ENCODE results near the gene MINDY1.

MINDY1 gene

DNA sequence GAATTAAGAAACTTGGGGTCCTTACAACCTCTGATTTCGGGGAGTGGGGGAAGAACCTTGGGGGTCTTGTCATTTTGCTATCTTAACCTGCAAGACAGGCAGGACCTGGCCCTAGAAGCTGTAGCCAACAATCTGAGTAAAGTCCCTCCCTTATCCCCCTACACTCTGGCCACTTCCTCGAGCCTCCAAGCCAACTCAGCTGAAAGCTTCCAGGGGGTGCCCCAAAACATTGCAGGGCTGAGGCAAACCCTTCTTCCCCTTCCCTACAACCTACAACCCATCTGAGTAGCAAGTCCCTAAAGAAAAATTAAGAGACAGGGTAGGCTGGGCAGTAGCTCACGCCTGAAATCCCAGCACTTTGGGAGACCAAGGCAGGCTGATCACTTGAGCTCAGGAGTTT is 37.1 kb downstream of the MINDY1 start:
- Histone ChIP-seq H3K27ac (ENCODE audit: low read depth, low read length) (no peak overlapping the region), H3K4me1 (ENCODE audit: control insufficient read depth in 5 of 5, insufficient read depth in 5 of 5, low read length in 5 of 5) (peaks cover 18 to 38% (median 38%) of the 10 kb centered on the region in 5 donors), H3K27me3 (ENCODE audit: control insufficient read depth in 5 of 5, insufficient read depth in 4 of 5, low read length in 5 of 5) (no peaks in the 10 kb centered on the region), H3K9me3 (ENCODE audit: control insufficient read depth in 5 of 5, low read length in 5 of 5) (no peaks in the 10 kb centered on the region), H3K36me3 (ENCODE audit: control insufficient read depth in 5 of 5, insufficient read depth in 5 of 5, low read length in 5 of 5) (peaks cover 8 to 46% (median 42%) of the 10 kb centered on the region in 5 donors), H3K9ac (ENCODE audit: low read length in 5 of 5) (no peak overlapping the region), H3K4me3 (ENCODE audit: low read depth in 1 of 5, low read length in 5 of 5) (no peak overlapping the region)

DNA sequence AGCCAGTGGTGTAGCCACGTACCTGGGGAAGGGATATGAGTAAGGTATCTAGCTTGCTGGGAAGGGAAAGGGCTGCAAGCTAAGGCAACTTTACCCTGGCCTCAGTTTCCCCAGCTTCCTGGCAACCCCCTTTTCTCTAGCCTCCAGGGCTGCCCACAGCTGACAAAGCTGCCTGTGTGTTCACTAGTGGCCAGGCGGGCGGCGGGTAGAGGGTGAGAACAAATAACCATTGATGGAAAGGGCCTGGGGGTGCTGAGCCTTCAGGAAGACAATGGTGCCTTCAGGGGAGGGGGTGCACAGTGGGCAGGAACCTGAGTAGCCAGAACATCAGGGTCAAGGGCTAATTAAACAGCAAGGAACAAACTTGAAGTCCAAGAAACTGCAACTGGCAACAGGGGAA is 38.2 kb downstream of the MINDY1 start:
- Histone ChIP-seq H3K4me3 (ENCODE audit: low read depth in 1 of 5, low read length in 5 of 5) (no peak overlapping the region), H3K4me1 (ENCODE audit: control insufficient read depth in 5 of 5, insufficient read depth in 5 of 5, low read length in 5 of 5) (peaks cover 18 to 39% (median 32%) of the 10 kb centered on the region in 5 donors)

GRCh38 chr1:150967936-150968335 is 38.8 kb downstream of the MINDY1 start:
- Histone ChIP-seq H3K4me3 (ENCODE audit: low read depth in 1 of 5, low read length in 5 of 5) (no peak overlapping the region), H3K36me3 (ENCODE audit: control insufficient read depth in 5 of 5, insufficient read depth in 5 of 5, low read length in 5 of 5) (peaks cover 8 to 63% (median 57%) of the 10 kb centered on the region in 5 donors), H3K4me1 (ENCODE audit: control insufficient read depth in 5 of 5, insufficient read depth in 5 of 5, low read length in 5 of 5) (peaks cover 13 to 33% (median 27%) of the 10 kb centered on the region in 5 donors), H3K27ac (ENCODE audit: low read depth, low read length) (no peak overlapping the region), H3K9me3 (ENCODE audit: control insufficient read depth in 5 of 5, low read length in 5 of 5) (no peaks in the 10 kb centered on the region), H3K9ac (ENCODE audit: low read length in 5 of 5) (no peak overlapping the region), H3K27me3 (ENCODE audit: control insufficient read depth in 5 of 5, insufficient read depth in 4 of 5, low read length in 5 of 5) (no peaks in the 10 kb centered on the region)

More for the DNA sequence above, 38.2 kb downstream of the MINDY1 start:
- Histone ChIP-seq H3K27me3 (ENCODE audit: control insufficient read depth in 5 of 5, insufficient read depth in 4 of 5, low read length in 5 of 5) (no peaks in the 10 kb centered on the region), H3K27ac (ENCODE audit: low read depth, low read length) (no peak overlapping the region), H3K36me3 (ENCODE audit: control insufficient read depth in 5 of 5, insufficient read depth in 5 of 5, low read length in 5 of 5) (peaks cover 8 to 57% (median 53%) of the 10 kb centered on the region in 5 donors), H3K9me3 (ENCODE audit: control insufficient read depth in 5 of 5, low read length in 5 of 5) (no peaks in the 10 kb centered on the region), H3K9ac (ENCODE audit: low read length in 5 of 5) (no peak overlapping the region)

- H3K36me3 ChIP-seq (ENCODE audit: control insufficient read depth in 5 of 5, insufficient read depth in 5 of 5, low read length in 5 of 5): peaks cover 18 to 77% (median 76%) of the 10 kb centered on the region in 5 donors
- H3K27me3 ChIP-seq (ENCODE audit: control insufficient read depth in 5 of 5, insufficient read depth in 4 of 5, low read length in 5 of 5): no peaks in the 10 kb centered on the region
- no peak overlapping the region for H3K4me3 ChIP-seq (ENCODE audit: low read depth in 1 of 5, low read length in 5 of 5)
- H3K9me3 ChIP-seq (ENCODE audit: control insufficient read depth in 5 of 5, low read length in 5 of 5): no peaks in the 10 kb centered on the region
- H3K9ac ChIP-seq (ENCODE audit: low read length in 5 of 5): no peak overlapping the region
- H3K27ac ChIP-seq (ENCODE audit: low read depth, low read length): no peak overlapping the region
- peaks cover 4 to 18% (median 8%) of the 10 kb centered on the region in 5 donors for H3K4me1 ChIP-seq (ENCODE audit: control insufficient read depth in 5 of 5, insufficient read depth in 5 of 5, low read length in 5 of 5)
Measured at GRCh38 chr1:150966011-150966410, 40.7 kb downstream of the MINDY1 start.

- no peaks in the 10 kb centered on the region for H3K27me3 ChIP-seq (ENCODE audit: control insufficient read depth in 5 of 5, insufficient read depth in 4 of 5, low read length in 5 of 5)
- H3K9ac ChIP-seq (ENCODE audit: low read length in 5 of 5): no peak overlapping the region
- no peak overlapping the region for H3K4me3 ChIP-seq (ENCODE audit: low read depth in 1 of 5, low read length in 5 of 5)
- H3K36me3 ChIP-seq (ENCODE audit: control insufficient read depth in 5 of 5, insufficient read depth in 5 of 5, low read length in 5 of 5): peaks cover 18 to 81% (median 80%) of the 10 kb centered on the region in 5 donors
- H3K27ac ChIP-seq (ENCODE audit: low read depth, low read length): no peak overlapping the region
- no peaks in the 10 kb centered on the region for H3K9me3 ChIP-seq (ENCODE audit: control insufficient read depth in 5 of 5, low read length in 5 of 5)
- peaks cover 0 to 14% (median 3%) of the 10 kb centered on the region in 5 donors for H3K4me1 ChIP-seq (ENCODE audit: control insufficient read depth in 5 of 5, insufficient read depth in 5 of 5, low read length in 5 of 5)
Measured at GRCh38 chr1:150965605-150966004, 41.1 kb downstream of the MINDY1 start.

GRCh38 chr1:150964164-150964489 is 42.6 kb downstream of the MINDY1 start:
- H3K4me3 ChIP-seq (ENCODE audit: low read depth in 1 of 5, low read length in 5 of 5): no peak overlapping the region
- H3K27me3 ChIP-seq (ENCODE audit: control insufficient read depth in 5 of 5, insufficient read depth in 4 of 5, low read length in 5 of 5): no peaks in the 10 kb centered on the region
- no peak overlapping the region for H3K9ac ChIP-seq (ENCODE audit: low read length in 5 of 5)
- no peak overlapping the region for H3K27ac ChIP-seq (ENCODE audit: low read depth, low read length)
- no peaks in the 10 kb centered on the region for H3K9me3 ChIP-seq (ENCODE audit: control insufficient read depth in 5 of 5, low read length in 5 of 5)
- H3K36me3 ChIP-seq (ENCODE audit: control insufficient read depth in 5 of 5, insufficient read depth in 5 of 5, low read length in 5 of 5): peaks cover 22 to 94% (median 89%) of the 10 kb centered on the region in 5 donors
- peaks cover 0 to 10% (median 0%) of the 10 kb centered on the region in 5 donors for H3K4me1 ChIP-seq (ENCODE audit: control insufficient read depth in 5 of 5, insufficient read depth in 5 of 5, low read length in 5 of 5)

DNA sequence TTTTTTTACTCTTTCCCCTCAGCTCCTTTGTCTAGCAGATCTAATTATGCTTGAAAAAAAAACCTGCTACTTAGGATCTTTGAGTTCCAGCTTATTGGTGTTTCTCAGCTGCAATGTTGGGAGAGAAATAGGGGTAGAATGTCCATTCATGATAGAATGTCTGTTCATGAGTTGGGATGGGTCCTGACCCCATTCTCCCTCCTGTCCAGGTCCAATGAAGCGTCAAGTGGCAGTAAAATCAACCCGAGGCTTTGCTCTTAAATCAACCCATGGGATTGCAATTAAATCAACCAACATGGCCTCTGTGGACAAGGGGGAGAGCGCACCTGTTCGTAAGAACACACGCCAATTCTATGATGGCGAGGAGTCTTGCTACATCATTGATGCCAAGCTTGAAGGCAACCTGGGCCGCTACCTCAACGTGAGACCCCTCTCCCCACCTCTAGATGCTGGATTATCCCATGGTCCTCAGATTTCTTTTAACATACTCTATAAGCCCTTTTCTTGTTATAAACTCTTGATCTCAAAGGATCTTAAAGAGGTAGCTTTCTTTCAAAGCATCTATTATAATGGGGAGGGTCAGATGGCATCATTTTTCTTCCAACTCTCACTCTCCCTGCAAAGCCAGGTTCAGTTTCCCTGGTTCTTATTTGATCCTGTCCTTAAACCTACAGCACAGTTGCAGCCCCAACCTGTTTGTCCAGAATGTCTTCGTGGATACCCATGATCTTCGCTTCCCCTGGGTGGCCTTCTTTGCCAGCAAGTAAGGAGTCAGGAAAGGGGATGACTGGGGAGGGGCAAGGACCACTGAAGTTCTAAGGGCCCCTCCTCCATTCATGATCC is 43.2 kb downstream of the MINDY1 start:
- no peaks in the 10 kb centered on the region for H3K9me3 ChIP-seq (ENCODE audit: control insufficient read depth in 5 of 5, low read length in 5 of 5)
- H3K4me1 ChIP-seq (ENCODE audit: control insufficient read depth in 5 of 5, insufficient read depth in 5 of 5, low read length in 5 of 5): peaks cover 0 to 10% (median 0%) of the 10 kb centered on the region in 5 donors
- no peak overlapping the region for H3K4me3 ChIP-seq (ENCODE audit: low read depth in 1 of 5, low read length in 5 of 5)
- peaks cover 25 to 95% (median 89%) of the 10 kb centered on the region in 5 donors for H3K36me3 ChIP-seq (ENCODE audit: control insufficient read depth in 5 of 5, insufficient read depth in 5 of 5, low read length in 5 of 5)
- no peak overlapping the region for H3K27ac ChIP-seq (ENCODE audit: low read depth, low read length)
- H3K27me3 ChIP-seq (ENCODE audit: control insufficient read depth in 5 of 5, insufficient read depth in 4 of 5, low read length in 5 of 5): no peaks in the 10 kb centered on the region
- no peak overlapping the region for H3K9ac ChIP-seq (ENCODE audit: low read length in 5 of 5)

GRCh38 chr1:150961756-150962155 is 44.9 kb downstream of the MINDY1 start:
- H3K4me1 ChIP-seq (ENCODE audit: control insufficient read depth in 5 of 5, insufficient read depth in 5 of 5, low read length in 5 of 5): peaks cover 0 to 10% (median 0%) of the 10 kb centered on the region in 5 donors
- H3K4me3 ChIP-seq (ENCODE audit: low read depth in 1 of 5, low read length in 5 of 5): no peak overlapping the region
- H3K36me3 ChIP-seq (ENCODE audit: control insufficient read depth in 5 of 5, insufficient read depth in 5 of 5, low read length in 5 of 5): peaks cover 28 to 92% (median 77%) of the 10 kb centered on the region in 5 donors
- no peaks in the 10 kb centered on the region for H3K27me3 ChIP-seq (ENCODE audit: control insufficient read depth in 5 of 5, insufficient read depth in 4 of 5, low read length in 5 of 5)
- H3K9me3 ChIP-seq (ENCODE audit: control insufficient read depth in 5 of 5, low read length in 5 of 5): no peaks in the 10 kb centered on the region
- H3K9ac ChIP-seq (ENCODE audit: low read length in 5 of 5): no peak overlapping the region
- no peak overlapping the region for H3K27ac ChIP-seq (ENCODE audit: low read depth, low read length)

DNA sequence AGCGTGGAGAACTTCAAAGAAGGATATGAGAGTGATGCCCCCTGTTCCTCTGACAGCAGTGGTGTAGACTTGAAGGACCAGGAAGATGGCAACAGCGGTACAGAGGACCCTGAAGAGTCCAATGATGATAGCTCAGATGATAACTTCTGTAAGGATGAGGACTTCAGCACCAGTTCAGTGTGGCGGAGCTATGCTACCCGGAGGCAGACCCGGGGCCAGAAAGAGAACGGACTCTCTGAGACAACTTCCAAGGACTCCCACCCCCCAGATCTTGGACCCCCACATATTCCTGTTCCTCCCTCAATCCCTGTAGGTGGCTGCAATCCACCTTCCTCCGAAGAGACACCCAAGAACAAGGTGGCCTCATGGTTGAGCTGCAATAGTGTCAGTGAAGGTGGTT is 46.1 kb downstream of the MINDY1 start:
- Histone ChIP-seq H3K9ac (ENCODE audit: low read length in 5 of 5) (no peak overlapping the region), H3K36me3 (ENCODE audit: control insufficient read depth in 5 of 5, insufficient read depth in 5 of 5, low read length in 5 of 5) (peaks cover 22 to 89% (median 67%) of the 10 kb centered on the region in 5 donors), H3K27ac (ENCODE audit: low read depth, low read length) (no peak overlapping the region)

GRCh38 chr1:150957666-150958065 is 49.0 kb downstream of the MINDY1 start:
- H3K9me3 ChIP-seq (ENCODE audit: control insufficient read depth in 5 of 5, low read length in 5 of 5): no peaks in the 10 kb centered on the region
- peaks cover 33 to 85% (median 59%) of the 10 kb centered on the region in 5 donors for H3K36me3 ChIP-seq (ENCODE audit: control insufficient read depth in 5 of 5, insufficient read depth in 5 of 5, low read length in 5 of 5)
- H3K27ac ChIP-seq (ENCODE audit: low read depth, low read length): no peak overlapping the region
- H3K9ac ChIP-seq (ENCODE audit: low read length in 5 of 5): no peak overlapping the region
- peaks cover 0 to 2% (median 0%) of the 10 kb centered on the region in 5 donors for H3K4me1 ChIP-seq (ENCODE audit: control insufficient read depth in 5 of 5, insufficient read depth in 5 of 5, low read length in 5 of 5)
- H3K27me3 ChIP-seq (ENCODE audit: control insufficient read depth in 5 of 5, insufficient read depth in 4 of 5, low read length in 5 of 5): no peaks in the 10 kb centered on the region
- H3K4me3 ChIP-seq (ENCODE audit: low read depth in 1 of 5, low read length in 5 of 5): no peak overlapping the region

More for the DNA sequence above, 46.1 kb downstream of the MINDY1 start:
- H3K4me3 ChIP-seq (ENCODE audit: low read depth in 1 of 5, low read length in 5 of 5): no peak overlapping the region
- no peaks in the 10 kb centered on the region for H3K9me3 ChIP-seq (ENCODE audit: control insufficient read depth in 5 of 5, low read length in 5 of 5)
- H3K4me1 ChIP-seq (ENCODE audit: control insufficient read depth in 5 of 5, insufficient read depth in 5 of 5, low read length in 5 of 5): peaks cover 0 to 10% (median 0%) of the 10 kb centered on the region in 5 donors
- H3K27me3 ChIP-seq (ENCODE audit: control insufficient read depth in 5 of 5, insufficient read depth in 4 of 5, low read length in 5 of 5): no peaks in the 10 kb centered on the region
